NCI-H1417 treated with DMSO at 0.1 percent for 48 hours (cell line): ENCODE results near the gene CREBL2.
"Not testable (repeated sequence)": the region's sequence is repeated elsewhere in the genome, so short reads cannot be mapped to it uniquely, and the experiment has no call there.

Experiments
- DNase-seq: peaks from one replicate; lab custom pipeline; 2025; lab: John Stamatoyannopoulos, UW

CREBL2 gene, protein sequence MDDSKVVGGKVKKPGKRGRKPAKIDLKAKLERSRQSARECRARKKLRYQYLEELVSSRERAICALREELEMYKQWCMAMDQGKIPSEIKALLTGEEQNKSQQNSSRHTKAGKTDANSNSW

DNA sequence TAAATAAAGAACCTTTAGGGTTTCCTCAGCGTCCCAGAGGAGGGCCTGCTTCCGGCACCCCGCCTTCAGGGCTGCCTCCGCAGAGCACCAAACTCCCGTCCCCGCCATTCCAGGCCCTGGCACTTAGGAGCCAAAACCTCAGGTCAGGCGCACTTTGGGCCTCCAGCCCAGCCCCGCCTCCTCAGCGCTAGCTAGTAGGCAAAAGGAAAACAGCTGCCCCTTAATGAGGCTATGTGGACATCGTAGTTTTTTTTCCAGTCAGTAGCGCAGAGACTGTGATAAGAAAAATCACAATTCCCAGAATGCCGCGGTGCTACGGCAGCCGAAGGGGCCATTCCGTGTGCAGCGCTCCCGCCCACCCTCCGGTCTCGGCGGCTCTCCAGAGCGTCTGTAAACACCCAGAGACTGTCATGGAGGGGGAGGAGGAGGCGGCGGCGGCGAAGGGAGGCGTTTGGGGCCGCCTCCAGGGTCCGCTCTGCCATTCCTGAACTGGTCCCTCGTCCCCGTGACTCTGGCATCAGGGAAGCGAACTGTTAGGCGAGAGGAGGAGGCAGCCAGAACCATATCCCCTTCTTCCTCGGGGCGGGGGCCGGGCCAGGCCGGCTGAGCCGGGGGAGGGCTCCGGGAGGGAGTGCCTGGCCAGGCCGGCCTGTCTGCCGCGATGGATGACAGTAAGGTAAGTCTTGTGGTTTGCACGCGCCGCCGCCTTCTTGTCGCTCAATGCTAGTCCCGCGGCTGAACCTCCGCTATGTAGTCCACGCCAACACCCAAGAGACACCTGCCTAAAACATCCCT lies at the start of gene CREBL2:
Gene CREBL2 (plus strand): TSS at position 365 of the 795 bp plus-strand sequence. CDS start 297 bp downstream, at position 662.
- peak; percentile 94 for DNase-seq

DNA sequence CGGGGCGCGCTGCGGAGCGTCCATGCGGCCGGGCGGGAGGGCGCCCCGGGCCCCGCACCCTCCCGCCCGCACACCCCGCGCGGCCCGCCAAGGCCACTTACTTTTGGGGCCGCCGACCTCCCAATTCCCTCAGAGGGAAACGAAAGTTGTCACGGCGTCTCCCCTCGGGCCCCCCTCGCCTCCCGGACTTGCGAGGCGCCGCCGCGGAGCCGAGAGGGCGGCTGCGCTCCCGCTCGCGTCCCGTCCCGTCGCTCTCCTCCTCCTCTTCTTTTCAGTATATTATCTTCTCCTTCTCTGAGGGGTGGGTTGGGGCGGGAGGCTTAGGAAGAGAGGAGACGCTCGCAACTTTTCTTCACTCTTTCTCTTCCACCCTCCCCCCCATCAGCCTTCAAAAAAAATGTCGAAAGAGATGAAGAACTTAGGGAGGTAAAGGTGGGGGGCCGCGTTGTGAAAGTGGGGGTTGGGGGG lies 49.6 kb upstream of the CREBL2 start:
- no peak for DNase-seq

DNA sequence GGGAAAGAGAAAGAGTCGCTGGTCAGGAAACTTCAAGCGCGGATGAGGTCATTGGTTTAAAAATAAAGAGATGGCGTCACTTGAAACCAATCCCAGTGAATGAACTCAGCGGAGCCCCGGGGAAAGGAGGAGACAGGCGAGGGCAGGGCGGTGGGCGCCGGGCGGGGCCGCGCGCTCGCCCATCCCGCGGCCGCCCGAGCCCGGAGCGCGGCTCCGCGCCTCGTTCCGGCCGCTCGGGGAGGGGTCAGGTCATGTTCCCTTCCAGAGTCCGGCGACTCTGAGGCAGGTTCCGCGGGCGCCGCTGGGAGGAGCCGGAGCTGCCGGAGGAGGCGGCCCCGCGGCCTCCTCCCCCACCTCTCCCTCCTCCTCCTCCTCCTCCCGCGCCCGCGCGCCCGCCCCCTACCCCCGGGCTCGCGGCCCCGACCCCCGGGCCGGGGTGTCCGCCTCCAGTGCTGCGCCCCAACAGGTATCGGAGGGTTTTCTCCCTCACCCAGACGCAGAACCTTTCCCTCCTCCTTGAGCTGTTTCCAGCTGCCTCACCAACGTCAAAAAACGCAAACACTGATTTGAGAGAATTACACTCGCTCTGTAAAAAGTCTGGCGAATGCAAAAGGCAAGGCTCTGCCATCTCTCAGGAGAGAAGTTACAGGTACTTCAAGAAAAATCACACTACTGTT lies 49.0 kb upstream of the CREBL2 start, which contains the start of gene DUSP16:
Gene DUSP16 (minus strand): TSS at position 279 of the 677 bp plus-strand sequence. CDS start 41,765 bp downstream, outside the sequence.
- DNase-seq, result peak; percentile 70

DNA sequence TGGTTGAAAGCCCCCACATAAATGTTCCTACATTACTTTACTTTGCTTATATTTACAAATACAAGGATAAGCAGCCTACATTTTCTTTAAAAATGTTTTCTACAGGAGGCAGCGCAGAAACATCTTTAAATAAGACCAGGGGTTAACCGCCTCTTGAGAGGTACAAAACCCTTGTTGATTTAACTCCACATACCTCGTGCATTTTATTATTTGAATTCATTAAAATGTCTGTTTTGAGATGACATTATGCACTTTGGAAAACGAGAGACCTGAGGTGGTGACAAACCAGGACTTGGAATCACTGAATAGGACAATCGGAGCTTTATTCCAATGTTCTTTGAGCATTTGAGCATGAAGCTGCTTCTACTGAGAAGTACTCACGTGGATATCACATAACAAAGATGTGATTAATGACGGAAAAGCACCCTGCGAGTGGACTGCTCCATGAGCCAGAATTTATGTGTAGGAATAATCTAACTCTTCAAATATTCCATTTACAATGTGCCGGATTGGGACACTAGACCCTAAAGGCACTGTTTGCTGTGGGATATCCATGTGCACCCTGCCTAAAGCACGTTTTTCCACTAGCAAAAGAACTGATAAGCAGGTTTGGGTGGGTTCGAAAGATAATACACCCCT lies 48.3 kb upstream of the CREBL2 start:
- no peak for DNase-seq

DNA sequence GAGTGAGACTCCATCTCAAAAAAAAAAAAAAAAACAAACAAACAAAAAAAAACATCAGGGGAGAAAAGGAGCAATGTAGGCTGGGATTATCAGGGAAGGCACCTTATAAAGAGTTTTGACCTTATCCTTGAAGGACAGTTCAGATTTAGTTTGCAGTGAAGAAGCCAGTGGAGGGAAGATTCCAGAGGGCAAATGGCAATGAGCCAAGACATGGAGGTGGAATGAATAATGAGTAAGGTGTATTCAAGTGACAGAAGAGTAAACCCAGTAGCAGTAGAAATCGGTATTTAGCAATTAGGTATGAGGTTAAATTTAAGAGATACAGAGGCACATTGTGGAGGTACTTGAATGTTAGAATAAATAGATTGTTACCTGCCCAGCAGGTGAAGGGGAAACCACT lies 46.8 kb upstream of the CREBL2 start:
- DNase-seq, result no peak

DNA sequence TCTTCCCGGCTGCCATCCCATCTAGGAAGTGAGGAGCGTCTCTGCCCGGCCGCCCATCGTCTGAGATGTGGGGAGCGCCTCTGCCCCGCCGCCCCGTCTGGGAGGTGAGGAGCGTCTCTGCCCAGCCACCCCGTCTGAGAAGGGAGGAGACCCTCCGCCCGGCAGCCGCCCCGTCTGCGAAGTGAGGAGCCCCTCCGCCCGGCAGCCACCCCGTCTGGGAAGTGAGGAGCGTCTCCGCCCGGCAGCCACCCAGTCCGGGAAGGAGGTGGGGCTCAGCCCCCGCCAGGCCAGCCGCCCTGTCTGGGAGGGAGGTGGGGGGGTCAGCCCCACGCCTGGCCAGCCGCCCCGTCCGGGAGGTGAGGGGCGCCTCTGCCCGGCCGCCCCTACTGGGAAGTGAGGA lies 45.7 kb upstream of the CREBL2 start:
- not testable (repeated sequence) for DNase-seq

DNA sequence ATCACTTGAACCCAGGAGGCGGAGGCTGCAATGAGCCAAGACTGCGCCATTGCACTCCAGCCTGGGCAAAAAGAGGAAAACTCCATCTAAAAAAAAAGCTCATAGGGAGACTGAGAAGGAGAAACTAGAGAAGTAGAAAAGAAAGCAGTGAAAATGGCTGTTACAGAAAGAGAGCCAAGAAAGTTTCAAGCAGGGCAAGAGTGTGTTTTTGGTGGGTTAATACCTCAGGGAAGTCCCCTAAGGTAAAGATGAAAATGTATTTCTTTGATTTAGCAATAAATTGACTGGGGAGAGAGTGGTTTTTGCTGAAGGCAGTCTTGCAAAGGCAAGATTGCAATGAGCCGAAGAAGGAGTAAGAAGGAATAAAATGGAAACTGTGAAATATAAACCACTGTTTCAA lies 39.0 kb upstream of the CREBL2 start:
- DNase-seq, result no peak

DNA sequence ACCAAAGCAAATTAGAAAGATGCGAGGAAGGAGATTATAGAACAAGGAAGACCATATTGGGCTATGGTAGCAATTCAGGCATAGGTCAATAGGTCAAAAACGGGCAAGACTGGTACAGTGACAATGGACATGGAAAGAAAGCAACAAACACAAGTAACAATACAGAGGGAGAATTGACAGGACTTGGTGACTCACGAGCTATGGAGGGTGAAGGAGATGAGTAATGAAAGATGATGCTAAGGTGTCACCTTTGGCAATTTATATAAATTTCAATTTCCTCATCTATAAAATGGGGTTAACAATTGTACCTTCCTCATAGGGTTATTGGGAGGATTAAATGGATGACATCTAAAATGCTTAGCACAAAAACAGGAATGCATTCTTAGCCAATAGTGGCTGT lies 33.9 kb upstream of the CREBL2 start:
- no peak for DNase-seq

DNA sequence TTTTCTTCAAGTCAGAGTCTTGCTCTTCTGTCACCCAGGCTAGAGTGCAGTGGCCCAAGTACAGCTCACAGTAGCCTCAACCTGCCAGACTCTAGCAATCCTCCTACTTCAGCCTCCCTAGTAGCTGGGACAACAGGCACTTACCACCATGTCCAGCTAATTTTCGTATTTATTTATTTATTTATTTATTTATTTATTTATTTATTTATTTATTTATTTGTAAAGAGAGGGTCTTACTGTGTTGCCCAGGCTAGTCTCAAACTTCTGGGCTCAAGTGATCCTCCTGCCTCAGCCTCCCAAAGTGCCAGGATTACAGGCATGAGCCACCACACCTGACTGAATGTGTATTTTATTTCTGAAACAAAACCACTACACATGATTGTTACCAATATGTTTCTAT lies 31.0 kb upstream of the CREBL2 start:
- DNase-seq, result not testable (repeated sequence)

DNA sequence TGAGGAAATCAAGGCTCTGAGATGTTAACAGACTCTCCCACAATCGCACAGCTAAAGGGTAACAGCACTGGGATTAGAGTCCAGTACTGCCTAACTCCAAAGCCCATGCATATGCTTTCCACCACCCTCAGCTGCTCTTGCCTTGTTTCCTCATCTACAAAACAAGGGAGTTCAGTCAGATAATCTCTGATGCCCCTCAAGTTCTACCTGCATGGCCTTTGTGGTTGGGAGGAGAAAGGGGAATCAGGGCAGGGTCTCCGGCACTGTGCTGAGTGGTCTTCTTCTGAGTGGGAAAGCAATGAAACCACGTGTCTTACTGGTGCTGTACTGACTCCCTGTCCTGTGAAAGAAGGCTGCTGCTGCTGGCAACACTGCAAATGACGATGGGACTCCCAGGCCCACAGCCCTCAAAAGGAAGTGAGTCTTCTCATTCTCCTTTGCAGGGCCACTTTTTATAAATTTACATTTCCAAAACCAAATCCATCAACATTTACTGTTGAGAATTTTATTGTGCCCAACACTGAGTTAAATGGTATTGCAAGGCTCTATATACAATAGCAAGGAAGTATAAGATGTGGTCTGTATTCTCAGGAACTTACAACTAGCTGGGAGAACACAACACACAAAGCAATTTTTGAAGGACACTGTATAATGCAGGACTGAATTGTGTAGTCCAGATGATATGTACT lies 29.3 kb upstream of the CREBL2 start:
- no peak for DNase-seq

DNA sequence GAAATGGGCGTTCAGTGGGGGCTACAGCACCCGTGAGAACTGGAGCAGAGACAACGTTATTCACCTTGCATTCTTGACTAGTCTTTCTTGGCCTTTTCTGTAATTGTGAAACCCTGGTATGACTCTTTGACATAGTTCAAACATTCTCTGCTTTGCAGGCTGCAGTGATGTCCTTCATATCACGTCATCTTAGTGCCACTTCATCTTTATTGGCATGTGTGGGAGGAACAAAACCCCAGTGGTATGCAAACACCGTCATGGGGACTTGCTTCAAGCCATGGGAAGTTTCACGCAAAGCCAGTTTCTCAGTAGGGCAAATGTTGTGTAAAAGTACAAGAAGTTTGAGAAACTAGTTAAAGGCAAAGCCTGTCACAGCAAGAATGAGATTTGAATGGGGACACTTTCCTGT lies 28.8 kb upstream of the CREBL2 start:
- DNase-seq, result no peak

DNA sequence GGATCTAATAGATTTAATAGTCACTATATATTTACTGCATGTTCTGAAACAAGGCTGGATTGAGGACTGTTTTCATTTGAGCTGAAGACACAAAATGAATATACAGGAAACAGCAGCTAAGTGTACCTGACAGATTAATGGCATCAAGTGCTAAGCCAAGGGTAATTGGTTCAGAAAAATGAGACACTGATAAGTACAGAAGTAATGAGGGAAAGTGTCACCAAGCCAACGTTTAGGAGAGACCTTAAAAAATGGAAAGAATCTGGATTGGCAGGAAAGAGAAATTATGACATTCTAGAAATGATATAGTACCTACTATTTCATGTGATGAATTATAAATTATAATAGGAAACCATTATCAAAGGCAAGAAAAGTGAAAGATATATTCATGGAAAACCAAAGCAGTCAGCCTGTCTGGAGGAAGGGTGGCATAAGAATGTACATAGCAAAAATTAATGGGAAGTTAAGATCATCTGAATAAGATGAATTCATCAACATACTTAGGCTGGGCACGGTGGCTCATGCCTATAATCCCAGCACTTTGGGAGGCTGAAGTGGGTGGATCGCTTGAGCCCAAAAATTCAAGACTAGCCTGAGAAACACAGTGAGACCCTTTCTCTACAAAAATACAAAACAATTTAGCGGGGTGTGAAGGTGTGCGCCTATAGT lies 28.0 kb upstream of the CREBL2 start:
- DNase-seq, result no peak

DNA sequence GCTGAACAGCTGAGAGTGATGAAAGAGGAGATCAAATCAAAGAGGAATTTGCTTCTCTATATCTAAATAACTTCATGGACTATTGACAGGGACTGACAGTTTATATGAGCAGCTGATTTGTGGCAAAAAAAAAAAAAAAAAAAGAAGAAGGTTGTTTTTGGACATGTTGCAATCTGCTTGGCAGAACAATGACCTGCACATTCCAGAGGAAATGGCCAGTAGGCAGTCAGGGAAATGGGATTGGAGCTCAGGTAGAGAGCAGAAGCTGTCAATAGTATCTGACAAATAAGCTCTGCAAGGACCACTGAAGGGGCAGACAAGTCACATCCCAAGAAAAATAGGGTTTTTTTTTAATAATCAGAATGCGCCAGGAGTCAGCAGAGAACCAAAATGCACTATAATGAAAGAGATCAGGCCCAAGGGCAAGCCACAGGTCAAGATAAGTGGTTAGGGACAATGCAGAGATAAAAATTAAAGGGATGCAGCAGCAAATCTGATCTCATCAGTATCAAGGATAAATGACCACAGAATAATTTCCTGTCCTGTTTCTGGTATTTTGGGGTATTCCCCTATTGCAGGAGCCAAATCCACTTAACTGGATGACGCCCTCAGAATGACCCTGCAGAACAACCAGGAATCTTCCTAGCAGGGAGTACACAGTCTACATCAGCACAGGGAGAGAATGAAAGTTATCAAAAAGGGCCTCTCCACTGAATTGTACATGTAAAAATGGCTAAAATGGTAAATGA lies 26.4 kb upstream of the CREBL2 start:
- DNase-seq, result no peak

DNA sequence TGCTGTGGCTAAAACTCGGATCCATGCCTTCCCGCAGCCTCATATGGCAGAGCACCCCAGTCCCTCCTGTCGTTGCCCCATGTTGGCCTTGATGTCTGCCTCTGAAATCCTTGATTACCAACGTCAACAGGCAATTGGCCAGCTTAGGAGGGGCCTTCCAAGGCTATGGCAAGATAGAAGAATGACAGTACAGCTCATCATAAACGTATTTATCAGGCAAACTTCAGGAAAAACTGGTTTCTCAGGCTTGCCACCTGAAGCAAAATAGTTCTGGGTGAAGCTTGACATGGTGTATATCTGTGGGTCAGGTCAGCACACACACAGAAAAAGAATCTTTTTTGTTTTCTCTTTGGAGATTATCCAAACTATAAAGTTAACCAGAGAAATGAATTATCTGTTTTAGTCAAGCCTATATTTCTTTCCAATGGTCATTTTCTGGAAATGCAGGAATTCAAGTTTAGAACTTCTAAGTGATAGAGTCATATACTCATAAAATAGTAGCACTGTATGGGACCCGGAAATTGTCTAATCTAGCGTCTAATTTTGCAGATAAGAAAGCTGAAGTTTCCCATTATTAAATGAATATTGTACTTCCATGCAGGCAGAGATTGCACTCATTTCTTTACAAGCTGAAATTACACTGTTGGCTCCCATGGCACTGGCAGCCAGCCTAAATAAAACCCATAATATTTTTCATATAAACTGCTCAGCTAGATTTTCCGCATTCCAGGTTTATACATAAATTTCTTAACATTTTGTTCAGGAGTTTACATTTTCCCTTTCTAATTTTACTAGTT lies 24.6 kb upstream of the CREBL2 start:
- DNase-seq, result no peak

DNA sequence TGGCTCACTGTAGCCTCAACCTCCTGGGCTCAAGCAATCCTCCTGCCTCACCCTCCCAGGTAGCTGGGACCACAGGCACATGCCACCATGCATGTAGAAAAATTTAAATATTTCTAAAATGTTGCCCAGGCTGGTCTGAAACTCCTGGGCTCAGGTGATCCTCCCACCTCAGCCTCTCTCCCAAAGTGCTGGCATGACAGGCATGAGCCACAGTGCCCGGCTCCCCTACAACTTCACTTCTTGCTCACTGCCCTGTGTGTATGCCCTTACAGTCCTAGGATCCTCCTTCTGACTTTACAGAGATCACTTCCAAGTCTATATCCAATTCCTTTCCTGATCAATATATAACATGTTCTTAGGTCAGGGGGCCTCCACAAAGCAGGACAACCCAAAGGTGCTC lies 23.8 kb upstream of the CREBL2 start:
- DNase-seq, result no peak

DNA sequence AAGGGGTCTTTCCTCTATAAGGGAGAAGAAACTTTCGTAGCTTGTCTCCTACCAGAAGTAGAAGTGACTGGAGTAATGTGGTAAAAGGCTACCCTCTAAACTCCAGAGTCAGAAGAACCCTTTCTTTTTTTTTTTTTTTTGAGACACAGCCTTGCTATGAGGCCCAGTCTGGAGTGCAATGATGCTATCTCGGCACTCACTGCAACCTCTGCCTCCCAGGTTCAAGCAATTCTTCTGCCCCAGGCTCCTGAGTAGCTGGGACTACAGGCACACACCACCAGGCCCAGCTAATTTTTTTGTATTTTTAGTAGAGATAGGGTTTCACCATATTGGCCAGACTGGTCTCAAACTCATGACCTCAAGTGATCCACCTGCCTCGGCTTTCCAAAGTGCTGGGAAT lies 23.2 kb upstream of the CREBL2 start:
- DNase-seq, result not testable (repeated sequence)

DNA sequence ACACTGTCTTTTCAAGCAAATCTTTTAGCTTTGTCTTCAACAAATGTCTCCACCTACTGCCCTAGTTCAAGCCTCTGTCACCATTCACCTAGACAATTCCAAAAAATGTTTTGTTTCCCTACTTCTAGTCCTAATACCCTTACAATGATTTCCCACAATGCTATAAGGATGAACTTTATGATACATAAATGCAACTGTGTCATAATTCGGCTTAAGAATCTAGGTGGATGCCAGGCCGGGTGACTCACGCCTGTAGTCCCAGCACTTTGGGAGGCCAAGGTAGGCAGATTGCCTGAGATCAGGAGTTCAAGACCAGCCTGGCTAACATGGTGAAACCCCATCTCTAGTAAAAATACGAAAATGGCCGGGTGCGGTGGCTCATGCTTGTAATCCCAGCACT lies 20.7 kb upstream of the CREBL2 start:
- DNase-seq, result no peak

DNA sequence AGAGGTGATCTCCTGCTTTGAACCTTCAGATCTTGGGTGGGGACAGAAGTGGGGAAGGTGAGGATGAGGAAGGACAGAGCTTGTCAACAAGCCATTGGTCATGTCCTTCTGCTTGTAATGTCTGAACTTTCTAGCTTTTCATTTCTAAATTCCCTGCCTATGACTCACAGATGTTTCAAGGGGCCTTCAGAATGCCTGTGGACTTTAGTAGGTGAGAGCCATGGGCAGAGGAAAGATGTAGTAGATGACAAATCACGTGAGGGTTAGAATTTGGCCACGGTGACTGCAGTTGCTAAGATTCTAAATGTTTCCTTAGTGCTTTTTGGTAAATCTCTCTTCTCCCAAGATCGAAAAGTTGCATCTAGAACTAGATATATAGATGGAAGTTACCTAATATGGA lies 18.7 kb upstream of the CREBL2 start:
- DNase-seq, result no peak

DNA sequence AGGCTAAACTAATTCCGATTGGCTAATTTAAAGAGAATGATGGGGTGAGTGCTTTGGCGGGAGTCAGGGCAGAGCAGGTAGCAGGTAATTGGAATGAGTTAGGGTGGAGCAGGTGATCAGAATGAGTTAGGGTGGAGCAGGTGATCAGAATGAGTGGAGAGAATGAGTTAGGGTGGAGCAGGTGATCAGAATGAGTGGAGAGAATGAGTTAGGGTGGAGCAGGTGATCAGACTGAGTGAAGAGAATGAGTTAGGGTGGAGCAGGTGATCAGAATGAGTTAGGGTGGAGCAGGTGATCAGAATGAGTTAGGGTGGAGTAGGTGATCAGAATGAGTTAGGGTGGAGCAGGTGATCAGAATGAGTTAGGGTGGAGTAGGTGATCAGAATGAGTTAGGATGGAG lies 15.7 kb upstream of the CREBL2 start:
- DNase-seq, result not testable (repeated sequence)

DNA sequence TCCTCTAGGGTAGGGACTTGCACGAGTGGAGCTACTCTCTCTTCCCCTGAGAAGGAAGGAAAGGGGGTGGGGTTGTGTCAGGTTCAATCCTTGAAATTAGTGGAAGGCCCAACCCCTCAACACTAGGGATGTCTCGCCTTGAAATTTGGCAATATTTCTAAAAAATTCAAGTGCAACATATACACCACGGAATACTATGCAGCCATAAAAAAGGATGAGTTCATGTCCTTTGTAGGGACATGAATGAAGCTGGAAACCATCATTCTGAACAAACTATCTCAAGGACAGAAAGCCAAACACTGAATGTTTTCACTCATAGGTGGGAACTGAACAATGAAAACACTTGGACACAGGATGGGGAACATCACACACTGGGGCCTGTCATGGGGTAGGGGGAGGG lies 15.1 kb upstream of the CREBL2 start:
- not testable (repeated sequence) for DNase-seq
